PFSK-1 (cell line): Measurements from ENCODE around the gene PANK3.

Experiments
- FOXP2 ChIP-seq: optimal IDR thresholded peaks from 2 replicates; pipeline ENCODE3; 2011; ENCODE audit warnings: borderline replicate concordance, control low read depth, inconsistent platforms; ENCODE audit not compliant: insufficient read depth; ENCODE audit errors: extremely low read length, extremely low read depth
- POLR2AphosphoS5 ChIP-seq: IDR thresholded peaks from 2 replicates; pipeline ENCODE4 v1.6.1; 2012; ENCODE audit warnings: low read depth, mild to moderate bottlenecking, control low read depth, low read length, moderate library complexity
- REST ChIP-seq, 2 experiments: IDR thresholded peaks; 2 replicates each; pipeline versions ENCODE4 v1.6.1 to v1.8.0; 2011 to 2012; ENCODE audit warnings: low read depth in 2 of 2, low read length in 2 of 2, control low read depth in 1 of 2, inconsistent platforms in 1 of 2, mild to moderate bottlenecking in 1 of 2, moderate library complexity in 1 of 2; ENCODE audit not compliant: insufficient read depth in 1 of 2
- SIN3A ChIP-seq: IDR thresholded peaks from 2 replicates; pipeline ENCODE4 v1.6.1; 2012; ENCODE audit warnings: mild to moderate bottlenecking, low read length, moderate library complexity, borderline replicate concordance; ENCODE audit not compliant: insufficient read depth
- TAF1 ChIP-seq: IDR thresholded peaks from 2 replicates; pipeline ENCODE4 v1.6.1; 2012; ENCODE audit warnings: low read length, control low read depth, borderline replicate concordance; ENCODE audit not compliant: insufficient read depth

The PANK3 gene

GRCh38 chr5:168591302-168592013 is 12.3 kb upstream of the PANK3 start:
- no peak for TF ChIP-seq FOXP2
- TF ChIP-seq POLR2AphosphoS5: no peak
- TF ChIP-seq TAF1: no peak
- TF ChIP-seq REST (IDR thresholded peaks at IDR 0.05; ENCODE audit: insufficient read depth in 1 of 2, low read depth in 2 of 2, low read length in 2 of 2): no peak
- no peak for TF ChIP-seq SIN3A

GRCh38 chr5:168590666-168591065 is 11.5 kb upstream of the PANK3 start:
- TF ChIP-seq POLR2AphosphoS5 (no peak), SIN3A (no peak), FOXP2 (no peak), TAF1 (no peak), REST (IDR thresholded peaks at IDR 0.05; ENCODE audit: insufficient read depth in 1 of 2, low read depth in 2 of 2, low read length in 2 of 2) (no peak)

- TF ChIP-seq POLR2AphosphoS5 (no peak), FOXP2 (no peak), SIN3A (no peak), TAF1 (no peak), REST (IDR thresholded peaks at IDR 0.05; ENCODE audit: insufficient read depth in 1 of 2, low read depth in 2 of 2, low read length in 2 of 2) (no peak)
Observed at GRCh38 chr5:168587987-168588386, 8.8 kb upstream of the PANK3 start.

- no peak for TF ChIP-seq REST (IDR thresholded peaks at IDR 0.05; ENCODE audit: insufficient read depth in 1 of 2, low read depth in 2 of 2, low read length in 2 of 2)
- no peak for TF ChIP-seq SIN3A
- no peak for TF ChIP-seq FOXP2
- TF ChIP-seq TAF1: no peak
- TF ChIP-seq POLR2AphosphoS5: no peak
Observed at GRCh38 chr5:168585119-168585856, 6.1 kb upstream of the PANK3 start.
